ENCODE results near the gene AGBL4.

AGBL4 gene

DNA sequence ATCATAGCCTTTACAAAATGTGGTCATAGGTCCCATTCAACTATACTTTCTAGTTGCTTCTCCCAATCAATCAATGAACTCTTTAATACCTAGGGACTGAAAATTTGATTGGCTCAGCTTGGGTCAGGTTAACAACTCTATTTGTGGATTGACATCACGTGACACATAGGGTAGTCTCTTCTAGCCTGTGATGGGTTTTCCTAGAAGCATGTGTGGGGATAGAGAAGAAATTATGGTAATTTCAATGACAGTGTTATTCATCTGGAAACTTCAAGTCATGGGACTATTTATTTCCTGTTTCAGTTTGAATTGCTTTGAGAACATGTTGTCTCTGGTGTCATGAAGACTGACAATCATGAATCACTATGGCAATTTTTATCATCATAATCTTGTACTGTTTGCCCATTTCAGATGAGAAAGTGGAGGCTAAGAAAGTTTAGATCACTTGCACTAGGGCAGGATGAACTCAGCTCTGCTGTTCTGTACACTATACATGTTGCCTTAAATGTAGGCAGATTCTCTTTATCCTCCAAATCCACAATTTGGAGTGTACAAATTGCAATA is 717.2 kb downstream of the AGBL4 start:
- TF ChIP-seq EP300 (IDR thresholded peaks at IDR 0.05; ENCODE audit: borderline replicate concordance) (no peak), NFIC (IDR thresholded peaks at IDR 0.05) (no peak), CREB1 (IDR thresholded peaks at IDR 0.05; ENCODE audit: low read depth) (no peak), RAD21 (IDR thresholded peaks at IDR 0.05; ENCODE audit: low read depth) (no peak)
- TF ChIP-seq, protein P1, sequence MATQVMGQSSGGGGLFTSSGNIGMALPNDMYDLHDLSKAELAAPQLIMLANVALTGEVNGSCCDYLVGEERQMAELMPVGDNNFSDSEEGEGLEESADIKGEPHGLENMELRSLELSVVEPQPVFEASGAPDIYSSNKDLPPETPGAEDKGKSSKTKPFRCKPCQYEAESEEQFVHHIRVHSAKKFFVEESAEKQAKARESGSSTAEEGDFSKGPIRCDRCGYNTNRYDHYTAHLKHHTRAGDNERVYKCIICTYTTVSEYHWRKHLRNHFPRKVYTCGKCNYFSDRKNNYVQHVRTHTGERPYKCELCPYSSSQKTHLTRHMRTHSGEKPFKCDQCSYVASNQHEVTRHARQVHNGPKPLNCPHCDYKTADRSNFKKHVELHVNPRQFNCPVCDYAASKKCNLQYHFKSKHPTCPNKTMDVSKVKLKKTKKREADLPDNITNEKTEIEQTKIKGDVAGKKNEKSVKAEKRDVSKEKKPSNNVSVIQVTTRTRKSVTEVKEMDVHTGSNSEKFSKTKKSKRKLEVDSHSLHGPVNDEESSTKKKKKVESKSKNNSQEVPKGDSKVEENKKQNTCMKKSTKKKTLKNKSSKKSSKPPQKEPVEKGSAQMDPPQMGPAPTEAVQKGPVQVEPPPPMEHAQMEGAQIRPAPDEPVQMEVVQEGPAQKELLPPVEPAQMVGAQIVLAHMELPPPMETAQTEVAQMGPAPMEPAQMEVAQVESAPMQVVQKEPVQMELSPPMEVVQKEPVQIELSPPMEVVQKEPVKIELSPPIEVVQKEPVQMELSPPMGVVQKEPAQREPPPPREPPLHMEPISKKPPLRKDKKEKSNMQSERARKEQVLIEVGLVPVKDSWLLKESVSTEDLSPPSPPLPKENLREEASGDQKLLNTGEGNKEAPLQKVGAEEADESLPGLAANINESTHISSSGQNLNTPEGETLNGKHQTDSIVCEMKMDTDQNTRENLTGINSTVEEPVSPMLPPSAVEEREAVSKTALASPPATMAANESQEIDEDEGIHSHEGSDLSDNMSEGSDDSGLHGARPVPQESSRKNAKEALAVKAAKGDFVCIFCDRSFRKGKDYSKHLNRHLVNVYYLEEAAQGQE (IDR thresholded peaks at IDR 0.05; ENCODE audit: low read depth), result no peak
- TF ChIP-seq, protein P2, sequence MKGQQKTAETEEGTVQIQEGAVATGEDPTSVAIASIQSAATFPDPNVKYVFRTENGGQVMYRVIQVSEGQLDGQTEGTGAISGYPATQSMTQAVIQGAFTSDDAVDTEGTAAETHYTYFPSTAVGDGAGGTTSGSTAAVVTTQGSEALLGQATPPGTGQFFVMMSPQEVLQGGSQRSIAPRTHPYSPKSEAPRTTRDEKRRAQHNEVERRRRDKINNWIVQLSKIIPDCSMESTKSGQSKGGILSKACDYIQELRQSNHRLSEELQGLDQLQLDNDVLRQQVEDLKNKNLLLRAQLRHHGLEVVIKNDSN (IDR thresholded peaks at IDR 0.05), result no peak

DNA sequence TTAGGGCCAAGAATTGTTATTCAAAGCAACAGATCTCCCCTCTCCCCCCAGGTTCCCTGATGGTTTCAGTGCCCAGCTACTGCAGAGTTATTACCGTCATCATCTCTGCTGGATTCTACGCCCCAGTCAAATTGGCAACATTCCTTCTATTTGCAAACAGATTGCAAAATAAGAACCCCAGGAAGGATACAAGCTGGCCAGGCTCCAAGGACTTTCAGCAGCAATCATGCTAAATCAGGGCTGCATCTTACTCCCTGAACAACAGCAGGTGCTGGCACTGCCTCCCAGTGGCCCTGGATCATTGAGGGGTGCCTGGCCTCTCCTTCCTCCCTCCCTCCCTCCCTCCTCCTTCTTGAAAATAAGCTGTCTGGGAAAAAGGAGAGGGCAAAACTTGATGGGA is 725.5 kb downstream of the AGBL4 start:
- TF ChIP-seq, protein P3, sequence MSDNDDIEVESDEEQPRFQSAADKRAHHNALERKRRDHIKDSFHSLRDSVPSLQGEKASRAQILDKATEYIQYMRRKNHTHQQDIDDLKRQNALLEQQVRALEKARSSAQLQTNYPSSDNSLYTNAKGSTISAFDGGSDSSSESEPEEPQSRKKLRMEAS (IDR thresholded peaks at IDR 0.05), result no peak
- TF ChIP-seq TCF12 (IDR thresholded peaks at IDR 0.05; ENCODE audit: low read depth) (no peak), ZBTB7A (IDR thresholded peaks at IDR 0.05; ENCODE audit: low read depth) (no peak), CEBPB (IDR thresholded peaks at IDR 0.05) (no peak)

DNA sequence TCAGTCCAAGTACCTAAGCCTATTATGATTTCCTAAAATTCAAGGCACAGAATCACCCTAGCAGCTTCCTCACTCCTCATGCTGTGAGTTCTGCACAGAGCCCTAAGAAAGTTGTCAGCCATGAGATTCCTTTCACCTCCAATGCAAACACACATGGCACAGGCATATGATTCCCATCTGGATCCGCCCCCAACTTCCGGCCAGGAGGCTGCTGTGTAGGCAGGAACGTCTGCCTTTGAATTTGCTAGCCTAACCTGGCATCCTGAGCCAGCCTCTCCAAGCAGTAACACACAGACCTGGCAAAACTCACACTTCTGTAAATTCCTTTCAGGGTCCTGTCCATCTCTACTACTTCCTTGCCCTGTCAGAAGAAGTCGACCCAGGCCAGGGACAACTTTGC is 726.0 kb downstream of the AGBL4 start:
- no peak for TF ChIP-seq TEAD4 (IDR thresholded peaks at IDR 0.05)
- no peak for TF ChIP-seq EP300 (IDR thresholded peaks at IDR 0.05; ENCODE audit: borderline replicate concordance)
- no peak for TF ChIP-seq YY1 (IDR thresholded peaks at IDR 0.05; ENCODE audit: low read depth)
- TF ChIP-seq TCF12 (IDR thresholded peaks at IDR 0.05; ENCODE audit: low read depth), result no peak
- TF ChIP-seq CREB1 (IDR thresholded peaks at IDR 0.05; ENCODE audit: low read depth), result no peak
- no peak for TF ChIP-seq CEBPB (IDR thresholded peaks at IDR 0.05)
- no peak for TF ChIP-seq FOXM1 (IDR thresholded peaks at IDR 0.05; ENCODE audit: borderline replicate concordance, low read depth)
- TF ChIP-seq, protein P1 (IDR thresholded peaks at IDR 0.05; ENCODE audit: low read depth), result no peak
- TF ChIP-seq, protein P3 (IDR thresholded peaks at IDR 0.05), result no peak
- TF ChIP-seq EGR1 (IDR thresholded peaks at IDR 0.05), result no peak
- no peak for TF ChIP-seq TAF1 (IDR thresholded peaks at IDR 0.05; ENCODE audit: low read depth)
- no peak for TF ChIP-seq ZBTB7A (IDR thresholded peaks at IDR 0.05; ENCODE audit: low read depth)
- TF ChIP-seq RAD21 (IDR thresholded peaks at IDR 0.05; ENCODE audit: low read depth), result no peak
- TF ChIP-seq, protein P2 (IDR thresholded peaks at IDR 0.05), result no peak
- no peak for TF ChIP-seq NFIC (IDR thresholded peaks at IDR 0.05)

DNA sequence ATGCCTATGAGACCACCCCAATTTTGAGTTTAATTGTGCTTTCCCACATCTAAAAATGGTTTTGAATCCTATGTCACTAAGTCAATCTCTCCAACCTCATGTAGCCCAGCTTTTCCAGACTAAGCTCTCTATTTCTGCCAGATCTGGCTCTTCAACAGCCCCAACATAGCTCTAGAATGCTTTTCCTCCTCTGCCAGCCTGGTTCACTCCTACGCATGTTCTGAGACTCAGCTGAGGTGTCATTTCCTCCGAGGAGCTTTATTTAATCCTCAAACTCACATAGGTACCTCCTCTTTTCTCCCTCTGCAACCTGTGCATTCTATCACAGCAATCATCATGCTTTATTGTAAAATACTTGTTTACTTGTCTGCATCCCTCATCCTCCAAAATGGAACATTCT is 729.2 kb downstream of the AGBL4 start:
- TF ChIP-seq NFIC (IDR thresholded peaks at IDR 0.05), result no peak
- TF ChIP-seq, protein P3 (IDR thresholded peaks at IDR 0.05), result no peak
- no peak for TF ChIP-seq YY1 (IDR thresholded peaks at IDR 0.05; ENCODE audit: low read depth)
- TF ChIP-seq TAF1 (IDR thresholded peaks at IDR 0.05; ENCODE audit: low read depth), result no peak
- no peak for TF ChIP-seq CREB1 (IDR thresholded peaks at IDR 0.05; ENCODE audit: low read depth)
- TF ChIP-seq EP300 (IDR thresholded peaks at IDR 0.05; ENCODE audit: borderline replicate concordance), result no peak

DNA sequence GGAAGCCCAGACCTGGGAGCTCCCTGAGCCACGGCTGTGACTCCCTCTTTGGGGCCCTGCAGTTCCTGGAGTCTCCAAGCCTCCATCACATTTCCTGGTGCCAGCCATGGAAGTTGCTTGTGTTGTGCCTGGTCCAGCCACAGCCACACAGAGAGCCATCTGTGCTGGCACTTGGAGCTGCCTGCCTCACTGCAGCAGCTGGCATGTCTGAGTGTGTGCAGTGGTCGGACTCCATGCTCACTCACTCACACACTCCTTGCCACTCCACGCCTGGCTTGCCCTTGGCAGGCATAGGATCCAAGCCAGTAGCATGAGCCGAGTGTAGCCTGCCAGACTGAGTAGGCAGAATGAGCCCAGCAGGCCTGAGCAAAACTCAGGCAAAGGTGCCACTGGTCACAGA is 730.7 kb downstream of the AGBL4 start:
- no peak for TF ChIP-seq ZBTB7A (IDR thresholded peaks at IDR 0.05; ENCODE audit: low read depth)
- no peak for TF ChIP-seq TEAD4 (IDR thresholded peaks at IDR 0.05)
- TF ChIP-seq, protein P3 (IDR thresholded peaks at IDR 0.05), result no peak
- TF ChIP-seq, protein P1 (IDR thresholded peaks at IDR 0.05; ENCODE audit: low read depth), result no peak
- no peak for TF ChIP-seq TCF12 (IDR thresholded peaks at IDR 0.05; ENCODE audit: low read depth)
- TF ChIP-seq FOXM1 (IDR thresholded peaks at IDR 0.05; ENCODE audit: borderline replicate concordance, low read depth), result no peak
- TF ChIP-seq RAD21 (IDR thresholded peaks at IDR 0.05; ENCODE audit: low read depth), result no peak
- no peak for TF ChIP-seq TAF1 (IDR thresholded peaks at IDR 0.05; ENCODE audit: low read depth)
- TF ChIP-seq, protein P2 (IDR thresholded peaks at IDR 0.05), result no peak
- TF ChIP-seq EGR1 (IDR thresholded peaks at IDR 0.05), result no peak

All from Ishikawa (cell line).